ENCODE results near the gene NXN.

- TF ChIP-seq POLR2A (IDR thresholded peaks at IDR 0.05) (no peak), CTCF (IDR thresholded peaks at IDR 0.05) (no peak)
Measured at GRCh38 chr17:915538-916201, 63.9 kb downstream of the NXN start.

Measured in Peyer's patch (tissue), 4 donors.